Kidney tubule cell (primary cell): ENCODE data around the gene UNK.

Source experiments
- DNase-seq: peaks from one replicate; pipeline ENCODE4 v3.0.0-alpha.2; 2018; ENCODE audit warnings: low spot score

The UNK gene

GRCh38 chr17:75784473-75785015 lies at the start of gene UNK:
TSS of gene UNK (plus strand) at chr17:75784806. CDS start at chr17:75784881, 75 bp downstream.
- peak; percentile 99 for DNase-seq

- no peak for DNase-seq
These were observed 48.3 kb upstream of the UNK start for GRCh38 chr17:75736173-75736835.

GRCh38 chr17:75737133-75737962 lies 47.3 kb upstream of the UNK start:
- DNase-seq, result no peak

GRCh38 chr17:75738218-75738802 lies 46.3 kb upstream of the UNK start:
- peak; percentile 48 for DNase-seq

GRCh38 chr17:75739174-75739573 lies 45.4 kb upstream of the UNK start:
- no peak for DNase-seq

GRCh38 chr17:75739801-75740200 lies 44.8 kb upstream of the UNK start:
- no peak for DNase-seq

- no peak for DNase-seq
These were observed 44.4 kb upstream of the UNK start for GRCh38 chr17:75740215-75740614.

GRCh38 chr17:75740631-75741077 lies 44.0 kb upstream of the UNK start:
- DNase-seq, result no peak

GRCh38 chr17:75742337-75742736 lies 42.3 kb upstream of the UNK start:
- no peak for DNase-seq

GRCh38 chr17:75743625-75744206 lies 40.9 kb upstream of the UNK start:
- DNase-seq, result no peak

- DNase-seq, result no peak
These were observed 35.9 kb upstream of the UNK start for GRCh38 chr17:75748706-75749105.

GRCh38 chr17:75749545-75750389 lies 34.8 kb upstream of the UNK start:
- peak; percentile 73 for DNase-seq

- DNase-seq, result no peak
These were observed 33.8 kb upstream of the UNK start for GRCh38 chr17:75750661-75751423.

GRCh38 chr17:75751676-75752404 lies 32.8 kb upstream of the UNK start:
- no peak for DNase-seq

GRCh38 chr17:75752405-75752709 lies 32.2 kb upstream of the UNK start:
- DNase-seq, result no peak

GRCh38 chr17:75752802-75753513 lies 31.6 kb upstream of the UNK start:
- no peak for DNase-seq

GRCh38 chr17:75753514-75754377 lies 30.9 kb upstream of the UNK start:
- DNase-seq, result peak; percentile 60

GRCh38 chr17:75754378-75755204 lies 30.0 kb upstream of the UNK start:
- no peak for DNase-seq
